NCI-H1930 (cell line): ENCODE results near the gene FRMD4B.

ENCODE experiments used
- DNase-seq, 2 experiments: peaks; one replicate each; lab custom pipeline; 2025; lab: John Stamatoyannopoulos, UW

Gene FRMD4B

GRCh38 chr3:69385723-69386555 is at the start of gene FRMD4B:
TSS of gene FRMD4B (minus strand) at chr3:69386088. CDS start at chr3:69385989, 99 bp downstream.
- peak; percentile 30 to 34 for DNase-seq

- DNase-seq, result no peak
Measured at GRCh38 chr3:69433969-69434325, 48.1 kb upstream of the FRMD4B start.

GRCh38 chr3:69433121-69433968 is 47.5 kb upstream of the FRMD4B start:
- DNase-seq, result no peak

- DNase-seq, result no peak
Measured at GRCh38 chr3:69428657-69429255, 42.9 kb upstream of the FRMD4B start.

GRCh38 chr3:69426967-69427304 is 41.0 kb upstream of the FRMD4B start:
- DNase-seq, result no peak

- DNase-seq, result no peak
Measured at GRCh38 chr3:69426291-69426966, 40.5 kb upstream of the FRMD4B start.

- DNase-seq, result no peak
Measured at GRCh38 chr3:69425249-69425648, 39.4 kb upstream of the FRMD4B start.

GRCh38 chr3:69423463-69424155 is 37.7 kb upstream of the FRMD4B start:
- DNase-seq, result no peak

GRCh38 chr3:69422751-69423150 is 36.9 kb upstream of the FRMD4B start:
- no peak for DNase-seq

GRCh38 chr3:69420781-69421520 is 35.1 kb upstream of the FRMD4B start:
- no peak for DNase-seq

GRCh38 chr3:69419276-69419675 is 33.4 kb upstream of the FRMD4B start:
- no peak for DNase-seq

GRCh38 chr3:69417541-69418078 is 31.7 kb upstream of the FRMD4B start:
- DNase-seq, result no peak

GRCh38 chr3:69413551-69414207 is 27.8 kb upstream of the FRMD4B start:
- no peak for DNase-seq

GRCh38 chr3:69411346-69411745 is 25.5 kb upstream of the FRMD4B start:
- DNase-seq, result no peak

- DNase-seq, result peak in 1 of 2 experiments; percentile 3
Measured at GRCh38 chr3:69410301-69410700, 24.4 kb upstream of the FRMD4B start.

- no peak for DNase-seq
Measured at GRCh38 chr3:69409831-69410230, 23.9 kb upstream of the FRMD4B start.

- no peak for DNase-seq
Measured at GRCh38 chr3:69409011-69409410, 23.1 kb upstream of the FRMD4B start.

- DNase-seq, result no peak
Measured at GRCh38 chr3:69408542-69408941, 22.7 kb upstream of the FRMD4B start.

GRCh38 chr3:69407908-69408307 is 22.0 kb upstream of the FRMD4B start:
- no peak for DNase-seq

- DNase-seq, result no peak
Measured at GRCh38 chr3:69406163-69406562, 20.3 kb upstream of the FRMD4B start.
